HG02852 (cell line): ENCODE measurements around the gene PLA2G5.
"Not testable (repeated sequence)": the region's sequence is repeated elsewhere in the genome, so short reads cannot be mapped to it uniquely, and the experiment has no call there.

Experiments used
- ATAC-seq: cut with Tn5 transposase; IDR thresholded peaks from one replicate; pipeline ENCODE4 v1.9.1; 2021; ENCODE audit warnings: mild to moderate bottlenecking, moderate library complexity; ENCODE audit not compliant: unreplicated experiment

The PLA2G5 gene

GRCh38 chr1:20069874-20070273, at the start of gene PLA2G5:
PLA2G5 (plus strand) TSS chr1:20070194; CDS start chr1:20084831, 14,637 bp downstream.
- no peak for ATAC-seq

- no peak for ATAC-seq
These were observed 41.9 kb upstream of the PLA2G5 start for GRCh38 chr1:20028125-20028524.

DNA sequence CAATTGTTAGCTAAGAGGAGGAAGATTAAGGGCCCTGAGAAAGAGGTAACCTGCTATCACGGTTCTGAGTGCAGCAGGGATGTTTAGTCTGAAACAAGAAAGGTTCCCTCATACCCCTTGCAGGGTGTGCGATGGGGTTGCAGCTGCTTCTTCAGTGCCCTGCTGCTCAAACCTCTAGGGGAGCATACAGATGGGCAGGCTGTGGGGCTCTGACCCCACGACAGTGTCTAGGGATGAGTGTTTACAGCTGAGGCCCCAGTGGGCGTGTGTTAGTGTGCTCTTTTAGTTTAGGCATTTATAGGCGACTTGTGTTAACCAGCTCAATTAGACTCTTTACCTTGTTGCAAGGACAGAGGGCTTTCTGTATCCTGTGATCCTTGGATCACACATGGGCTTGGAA, 41.3 kb upstream of the PLA2G5 start:
- ATAC-seq: no peak

DNA sequence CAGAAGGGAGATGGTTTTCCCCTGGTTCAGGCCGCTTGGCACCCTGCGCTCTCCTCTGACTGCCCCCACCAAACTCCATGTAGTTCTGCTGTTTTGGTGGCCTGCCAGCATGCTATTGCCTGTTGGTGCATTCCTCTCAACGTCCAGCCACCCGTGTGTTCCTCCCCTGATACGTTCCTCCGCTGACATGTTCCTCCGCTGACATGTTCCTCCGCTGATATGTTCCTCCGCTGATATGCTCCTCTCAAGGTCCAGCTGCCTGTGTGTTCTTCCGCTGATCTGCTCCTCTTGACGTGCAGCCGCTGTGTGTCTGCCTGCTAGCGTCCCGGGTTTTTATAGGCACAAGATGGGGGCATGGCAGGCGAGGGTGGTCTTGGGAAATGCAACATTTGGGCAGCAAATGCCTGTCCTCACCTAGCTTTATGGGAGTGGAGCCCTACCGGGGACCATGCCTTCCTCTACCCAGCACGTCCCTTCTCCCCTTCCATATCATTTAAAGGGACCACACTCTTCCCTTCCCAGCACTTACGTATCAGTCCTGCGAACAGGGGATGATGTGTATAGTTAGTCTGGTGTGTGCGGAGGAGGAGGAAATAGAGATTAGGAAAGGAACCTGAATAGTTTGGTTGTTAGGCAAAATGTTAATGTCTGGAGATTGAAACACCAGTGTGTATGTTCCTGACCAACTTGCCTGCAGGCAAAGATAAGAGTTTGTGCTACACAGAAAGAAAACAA, 40.6 kb upstream of the PLA2G5 start:
- ATAC-seq: no peak

DNA sequence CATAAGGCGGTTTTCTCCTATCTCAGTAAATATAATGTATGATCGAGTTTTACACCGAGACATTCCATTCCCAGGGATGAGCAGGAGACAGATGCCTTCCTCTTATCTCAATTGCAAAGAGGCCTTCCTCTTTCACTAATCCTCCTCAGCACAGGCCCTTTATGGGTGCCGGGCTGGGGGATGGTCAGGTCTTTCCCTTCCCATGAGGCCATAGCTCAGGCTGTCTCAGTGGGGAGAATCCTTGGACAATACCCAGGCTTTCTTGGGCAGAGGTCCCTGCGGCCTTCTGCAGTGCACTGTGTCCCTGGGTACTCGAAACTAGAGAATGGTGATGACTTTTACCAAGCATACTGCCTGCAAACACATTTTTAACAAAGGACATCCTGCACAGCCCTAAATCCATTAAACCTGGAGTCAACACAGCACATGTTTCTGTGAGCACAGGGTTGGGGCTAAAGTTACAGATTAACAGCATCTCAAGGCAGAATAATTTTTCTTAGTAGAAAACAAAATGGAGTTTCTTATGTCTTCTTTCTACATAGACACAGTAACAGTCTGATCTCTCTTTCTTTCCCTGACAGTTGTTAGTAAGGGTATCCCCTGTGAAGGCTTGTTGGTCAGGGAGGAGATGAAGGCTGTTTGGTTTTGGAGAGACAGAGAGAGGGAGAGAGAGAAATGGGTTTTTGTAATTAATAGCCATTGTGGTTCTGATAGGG, 39.4 kb upstream of the PLA2G5 start:
- ATAC-seq: not testable (repeated sequence)

GRCh38 chr1:20031161-20031560, 38.8 kb upstream of the PLA2G5 start:
- ATAC-seq: no peak

- ATAC-seq: no peak
These were observed 38.2 kb upstream of the PLA2G5 start for GRCh38 chr1:20031836-20032235.

GRCh38 chr1:20032425-20032824, 37.6 kb upstream of the PLA2G5 start:
- ATAC-seq: no peak

DNA sequence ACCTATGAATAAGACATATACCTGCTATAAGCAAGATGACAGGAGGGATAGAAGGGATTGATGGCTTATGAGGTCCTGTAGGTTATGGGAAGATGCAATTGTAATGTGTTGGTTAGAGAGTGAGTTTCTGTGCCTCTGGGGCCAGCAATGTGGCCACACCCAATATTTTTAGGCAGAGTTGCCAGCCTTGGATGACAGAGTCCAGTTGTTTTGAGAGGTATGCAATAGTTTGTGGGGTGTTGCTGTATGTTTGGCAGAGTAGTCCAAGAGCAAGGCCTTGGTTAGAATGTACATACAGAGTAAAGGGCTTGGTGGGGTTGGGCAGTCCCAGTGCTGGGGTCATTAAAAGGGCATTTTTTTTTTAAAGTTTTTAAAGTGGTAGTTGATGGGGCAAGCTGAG, 36.6 kb upstream of the PLA2G5 start:
- no peak for ATAC-seq

DNA sequence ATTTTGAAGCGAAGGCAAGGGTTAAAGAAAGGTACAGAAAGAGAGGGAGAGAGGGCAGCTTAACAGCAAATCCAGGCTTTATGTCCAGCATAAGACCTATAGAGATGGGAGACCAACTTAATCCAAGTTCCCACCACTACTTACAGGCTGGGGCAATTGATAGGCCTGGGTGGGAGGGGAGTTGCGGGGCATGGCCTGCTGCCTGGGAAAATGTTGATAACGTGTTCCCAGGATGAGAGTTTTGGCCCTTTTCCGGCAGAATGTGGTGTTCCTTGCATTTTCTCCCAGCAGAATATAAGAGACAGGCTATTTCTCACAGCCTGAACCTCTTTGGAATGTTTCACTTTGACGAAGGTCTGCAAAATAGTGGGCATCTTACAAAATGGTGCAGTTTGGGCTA, 34.9 kb upstream of the PLA2G5 start:
- ATAC-seq: no peak

- no peak for ATAC-seq
These were observed 32.1 kb upstream of the PLA2G5 start for GRCh38 chr1:20037877-20038276.

DNA sequence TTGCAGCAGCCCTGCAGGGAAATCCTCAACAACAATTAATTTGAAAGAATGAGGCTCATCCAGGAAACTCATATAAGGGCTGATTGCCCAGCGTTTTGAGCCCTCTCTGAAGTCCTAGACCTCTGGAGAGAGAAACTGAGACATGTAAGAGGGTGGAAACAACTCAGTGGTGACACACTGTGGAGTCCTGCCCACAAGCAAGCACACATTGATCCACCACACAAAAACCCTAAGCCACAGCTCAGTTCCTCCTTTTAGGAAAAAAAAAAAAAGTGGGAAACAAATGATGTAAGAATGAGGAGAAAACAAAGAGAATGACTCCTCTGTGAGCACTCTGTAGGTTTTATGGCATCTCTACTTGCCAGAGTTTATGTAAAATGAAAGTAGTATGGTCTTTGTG, 22.9 kb upstream of the PLA2G5 start:
- ATAC-seq: no peak

GRCh38 chr1:20048563-20048962, 21.4 kb upstream of the PLA2G5 start:
- no peak for ATAC-seq

- ATAC-seq: not testable (repeated sequence)
These were observed 20.8 kb upstream of the PLA2G5 start for GRCh38 chr1:20049056-20049798.

DNA sequence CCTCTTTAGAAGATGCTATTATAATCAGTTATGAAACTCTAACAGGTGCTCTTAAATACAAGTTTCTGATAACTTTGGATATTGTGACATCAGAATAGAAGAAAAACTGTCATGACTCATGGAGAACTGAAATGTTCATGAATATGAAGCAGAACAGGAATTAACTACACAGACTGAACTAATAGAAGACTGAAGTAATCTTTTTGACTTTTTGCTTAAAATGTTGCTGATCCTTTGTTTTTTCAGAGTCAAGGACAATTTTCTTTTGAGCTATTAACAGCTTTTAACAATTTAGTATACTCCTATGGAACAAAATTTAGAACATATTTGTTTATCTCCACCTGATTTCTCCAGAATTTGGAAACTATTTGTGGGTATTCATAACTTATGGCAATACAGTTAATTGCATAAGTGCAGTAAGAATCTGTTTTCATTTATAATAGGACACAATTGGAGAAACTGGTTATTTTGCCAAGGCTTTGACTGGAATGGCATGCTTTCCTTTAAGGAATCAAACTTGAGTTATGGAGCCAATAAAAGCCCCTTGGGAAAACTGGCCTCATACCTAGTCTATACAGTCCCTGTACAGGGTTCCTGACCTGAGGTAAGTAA, 18.7 kb upstream of the PLA2G5 start:
- ATAC-seq: no peak

DNA sequence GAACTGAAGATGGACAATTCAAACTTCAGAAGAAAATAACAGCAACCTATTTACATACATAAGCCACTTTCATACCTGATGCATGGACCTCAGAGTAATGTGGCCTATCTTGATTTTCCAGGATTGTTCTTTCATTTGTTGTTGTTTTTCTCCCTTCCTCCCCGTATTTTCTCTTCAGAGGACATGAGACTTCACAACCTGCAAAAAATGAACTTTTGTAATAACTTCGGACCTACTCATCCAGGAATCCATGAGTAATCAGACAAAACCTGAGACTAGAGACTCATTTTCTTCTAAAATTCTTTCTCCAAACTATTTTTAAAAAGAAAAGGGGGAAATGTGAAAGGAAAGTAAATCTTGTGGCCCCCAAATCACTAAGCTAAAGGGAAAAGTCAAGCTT, 17.6 kb upstream of the PLA2G5 start:
- ATAC-seq: no peak

DNA sequence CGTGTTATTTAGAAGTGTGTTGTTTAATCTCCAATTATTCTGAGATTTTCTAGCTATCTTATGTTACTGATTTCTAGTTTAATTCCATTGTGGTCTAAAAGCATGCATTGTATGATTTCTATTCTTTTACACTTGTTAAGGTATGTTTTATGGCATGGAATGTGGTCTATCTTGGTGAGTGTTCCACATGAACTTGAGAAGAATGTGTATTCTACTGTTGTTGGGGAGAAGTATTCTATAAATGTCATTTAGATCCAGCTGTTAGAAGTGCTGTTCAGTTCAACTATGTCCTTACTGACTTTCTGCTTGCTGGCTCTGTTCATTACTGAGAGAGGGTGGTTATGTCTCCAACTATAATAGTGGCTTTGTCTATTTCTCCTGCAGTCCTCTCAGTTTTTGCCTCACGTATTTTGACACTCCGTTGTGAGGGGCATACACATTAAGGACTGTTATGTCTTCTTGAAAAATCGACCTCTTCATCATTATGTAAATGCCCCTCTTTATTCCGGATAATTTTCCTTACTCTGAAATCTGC, 12.0 kb upstream of the PLA2G5 start:
- ATAC-seq: no peak

GRCh38 chr1:20058531-20058930, 11.5 kb upstream of the PLA2G5 start:
- ATAC-seq: no peak

DNA sequence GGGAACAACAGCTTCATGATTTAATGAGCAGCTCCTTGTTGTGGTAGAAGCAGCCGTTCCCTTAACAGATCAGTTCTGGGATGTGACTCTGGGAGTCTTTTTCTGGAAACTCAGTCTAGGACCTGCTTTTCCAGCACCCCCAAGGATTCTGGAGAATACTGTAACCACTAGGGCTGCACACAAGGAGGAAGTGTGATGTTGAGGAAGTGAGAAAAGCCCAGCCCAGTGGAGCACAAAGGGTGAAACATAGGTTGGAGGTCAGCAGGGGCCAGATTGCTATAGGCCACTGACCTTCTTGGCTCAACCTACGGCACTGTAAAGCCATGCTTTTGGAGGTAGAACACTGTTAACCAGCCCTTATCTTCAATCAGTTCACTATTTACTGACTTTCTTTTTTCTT, 10.1 kb upstream of the PLA2G5 start:
- no peak for ATAC-seq

GRCh38 chr1:20060791-20061190, 9.2 kb upstream of the PLA2G5 start:
- not testable (repeated sequence) for ATAC-seq

DNA sequence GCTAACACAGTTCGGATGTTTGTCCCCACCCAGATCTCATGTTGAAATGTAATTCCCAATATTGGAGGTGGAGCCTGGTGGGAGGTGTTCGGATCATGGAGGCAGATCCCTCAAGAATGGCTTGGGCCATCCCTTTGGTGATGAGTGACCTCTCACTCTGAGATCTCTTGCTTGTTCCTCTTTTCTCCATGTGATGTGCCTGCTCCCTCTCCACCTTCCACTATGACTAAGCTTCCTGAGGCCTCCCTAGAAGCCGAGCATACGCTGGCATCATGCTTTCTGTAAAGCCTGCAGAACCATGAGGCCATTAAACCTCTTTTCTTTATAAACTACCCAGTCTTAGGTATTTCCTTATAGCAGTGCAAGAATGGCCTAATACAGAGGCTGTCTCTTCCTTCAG, 8.1 kb upstream of the PLA2G5 start:
- ATAC-seq: no peak
